GM18873 (cell line): ENCODE results near the gene OPHN1.
"Not testable (repeated sequence)": the region's sequence is repeated elsewhere in the genome, so short reads cannot be mapped to it uniquely, and the experiment has no call there.

ENCODE experiments used
- ATAC-seq: cut with Tn5 transposase; IDR thresholded peaks from one replicate; pipeline ENCODE4 v1.9.1; 2021; ENCODE audit warnings: mild to moderate bottlenecking, moderate library complexity, moderate number of reproducible peaks; ENCODE audit not compliant: unreplicated experiment, low FRiP score

Gene OPHN1

DNA sequence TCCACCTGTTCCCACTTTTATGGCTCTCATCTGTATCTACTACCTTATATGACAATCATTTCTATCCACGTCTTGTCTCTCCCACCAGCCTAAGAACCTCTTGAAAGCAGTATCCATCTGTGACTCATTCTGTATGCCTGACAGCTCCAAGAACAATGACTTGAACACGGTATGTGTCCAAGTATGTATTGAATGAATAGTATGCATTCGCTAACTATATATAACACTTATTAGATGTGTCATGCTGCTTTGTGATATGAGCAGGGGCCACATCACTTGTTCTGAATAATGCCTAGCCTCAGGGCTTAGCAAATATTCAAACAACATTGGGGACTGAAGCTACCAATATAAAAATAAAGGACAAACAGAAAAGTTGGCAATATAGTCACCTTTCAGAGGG lies 4.9 kb downstream of the OPHN1 start:
- no peak for ATAC-seq

DNA sequence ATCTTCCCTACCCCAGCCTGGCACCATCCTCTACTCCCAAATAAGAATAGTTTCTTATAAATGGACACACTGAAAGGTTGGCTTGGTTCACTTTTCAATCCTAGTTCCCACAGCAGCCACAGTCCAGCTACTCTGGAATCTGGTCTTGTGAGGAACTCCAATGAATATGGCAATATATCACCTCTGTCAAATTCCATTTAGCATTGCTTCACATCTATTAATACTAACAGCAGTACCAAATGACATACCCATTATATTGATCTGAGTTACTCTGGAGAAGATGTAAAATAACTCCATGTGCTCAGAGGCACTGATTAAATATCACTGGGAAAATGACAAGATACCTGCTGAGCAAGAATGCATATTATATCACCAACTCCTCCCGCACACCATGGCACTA lies 8.6 kb downstream of the OPHN1 start:
- ATAC-seq, result no peak

DNA sequence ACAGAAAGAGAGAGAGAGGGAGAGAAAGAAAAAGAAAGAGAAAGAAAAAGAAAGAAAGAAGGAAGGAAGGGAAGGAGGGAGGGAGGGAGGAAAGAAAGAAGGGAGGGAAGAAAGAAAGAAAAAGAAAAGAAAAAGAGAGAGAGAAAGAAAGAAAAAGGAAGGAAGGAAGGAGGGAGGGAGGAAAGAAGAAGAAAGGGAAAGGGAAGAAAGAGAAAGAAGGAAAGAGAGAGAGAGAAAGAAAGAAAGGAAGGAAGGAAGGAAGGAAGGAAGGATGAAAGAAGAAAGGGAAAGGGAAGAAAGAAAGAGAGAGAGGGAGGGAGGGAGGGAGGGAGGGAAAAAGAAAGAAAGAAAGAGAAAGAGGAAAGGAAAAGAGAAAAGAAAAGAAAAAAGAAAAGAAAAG lies 10.8 kb downstream of the OPHN1 start:
- no peak for ATAC-seq

DNA sequence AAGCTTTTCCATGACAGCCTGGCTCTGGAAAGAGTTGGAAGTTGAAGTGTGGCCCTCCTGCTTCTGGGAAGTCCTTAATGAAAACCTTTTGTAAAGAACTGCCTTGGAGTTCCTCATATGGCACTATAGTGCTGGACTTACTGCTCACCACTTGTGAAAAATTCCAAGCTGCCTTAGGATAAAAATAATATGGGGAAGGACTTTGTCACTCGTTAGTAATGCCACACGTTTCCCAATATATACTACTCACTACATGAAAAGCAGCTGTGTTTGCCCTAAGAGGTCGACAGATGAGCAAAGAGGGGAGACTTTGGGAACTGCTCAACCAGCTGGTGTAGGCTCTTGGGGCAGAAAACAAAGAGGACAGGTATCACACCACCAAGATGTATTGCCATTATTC lies 11.7 kb downstream of the OPHN1 start:
- no peak for ATAC-seq

GRCh38 chrX:68420559-68420958 lies 12.7 kb downstream of the OPHN1 start:
- ATAC-seq, result no peak

DNA sequence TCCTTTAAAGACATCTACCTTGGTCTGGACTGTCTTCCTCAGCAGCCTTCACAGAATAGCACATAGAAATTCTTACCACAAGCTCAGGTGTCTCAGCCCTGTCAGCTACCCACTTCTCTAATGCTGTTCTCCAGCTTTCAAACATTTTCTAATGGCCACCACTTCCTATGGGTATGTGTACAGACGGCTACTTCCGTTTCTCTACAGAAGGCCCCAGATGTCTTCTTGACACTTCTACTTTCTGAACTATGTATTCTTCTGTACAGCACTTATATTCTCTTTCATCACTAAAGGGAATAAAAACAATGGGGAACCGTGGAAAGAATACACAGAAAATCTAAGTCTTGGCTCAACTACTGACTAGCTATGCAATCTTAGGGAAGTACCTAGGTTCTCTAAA lies 13.3 kb downstream of the OPHN1 start:
- ATAC-seq, result no peak

- no peak for ATAC-seq
Measured at GRCh38 chrX:68417651-68418050, 15.6 kb downstream of the OPHN1 start.

- ATAC-seq, result no peak
Measured at GRCh38 chrX:68416592-68416991, 16.7 kb downstream of the OPHN1 start.

DNA sequence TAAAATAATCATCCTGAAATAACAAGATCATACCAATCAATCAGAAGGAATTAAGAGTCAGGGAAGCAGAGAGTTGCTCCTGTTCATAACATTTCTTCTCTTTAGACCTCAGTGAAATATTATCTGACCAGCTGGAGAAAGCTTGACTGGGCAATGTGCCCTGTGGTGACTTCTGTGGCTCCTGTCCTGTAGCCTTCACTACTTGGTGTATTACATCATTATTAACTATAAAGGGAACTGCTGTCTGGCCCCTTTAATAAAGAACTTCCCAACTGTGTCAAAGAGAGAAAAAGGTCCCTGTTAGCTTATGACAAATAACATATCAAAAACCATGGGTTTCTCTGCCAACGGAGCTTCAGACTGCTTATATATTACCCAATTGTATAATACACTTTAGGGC lies 18.0 kb downstream of the OPHN1 start:
- no peak for ATAC-seq

DNA sequence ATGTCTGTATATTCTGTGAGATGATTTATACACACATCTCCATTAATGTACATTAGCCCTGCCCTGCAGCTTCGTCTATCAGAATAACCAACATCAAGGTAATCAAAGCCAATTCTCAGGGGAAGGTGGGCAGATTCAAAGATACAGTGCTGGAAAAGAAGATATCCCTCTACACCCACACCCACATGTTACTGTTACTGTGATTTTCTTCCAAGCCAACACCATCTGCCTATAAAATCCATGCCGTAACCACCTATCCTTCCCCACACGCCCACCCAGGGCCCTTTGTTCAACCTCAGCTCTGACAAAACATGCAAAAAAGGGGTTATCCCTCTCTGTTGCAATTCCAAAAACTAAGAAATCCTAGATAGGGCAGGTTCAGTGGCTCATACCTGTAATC lies 20.0 kb downstream of the OPHN1 start:
- no peak for ATAC-seq

- ATAC-seq, result no peak
Measured at GRCh38 chrX:68411729-68412128, 21.6 kb downstream of the OPHN1 start.

GRCh38 chrX:68409194-68409593 lies 24.1 kb downstream of the OPHN1 start:
- no peak for ATAC-seq

- no peak for ATAC-seq
Measured at GRCh38 chrX:68403522-68403921, 29.8 kb downstream of the OPHN1 start.

DNA sequence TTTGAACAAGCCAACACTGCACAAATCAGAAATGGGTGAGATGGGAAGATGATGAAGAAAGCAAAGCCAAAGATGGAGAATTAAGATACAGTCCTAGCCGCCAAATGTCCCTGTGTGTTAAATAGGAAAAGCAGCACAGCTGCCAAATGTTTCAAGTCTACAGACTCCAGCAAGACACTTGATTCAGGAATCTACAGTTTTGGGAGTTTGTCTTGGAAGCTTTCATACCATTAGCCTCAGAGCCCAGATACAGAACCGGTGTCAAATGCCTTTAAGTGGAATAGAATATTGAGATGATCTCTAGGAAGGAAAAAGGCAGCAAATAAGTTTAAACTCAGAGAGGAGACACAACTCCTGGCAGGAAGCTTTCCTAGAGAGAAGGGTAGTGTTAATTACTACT lies 30.3 kb downstream of the OPHN1 start:
- no peak for ATAC-seq

GRCh38 chrX:68402094-68402493 lies 31.2 kb downstream of the OPHN1 start:
- no peak for ATAC-seq

- ATAC-seq, result no peak
Measured at GRCh38 chrX:68398291-68398690, 35.0 kb downstream of the OPHN1 start.

GRCh38 chrX:68396953-68397352 lies 36.3 kb downstream of the OPHN1 start:
- no peak for ATAC-seq

- ATAC-seq, result not testable (repeated sequence)
Measured at GRCh38 chrX:68389419-68389960, 43.8 kb downstream of the OPHN1 start.

- ATAC-seq, result no peak
Measured at GRCh38 chrX:68387776-68388175, 45.5 kb downstream of the OPHN1 start.

- ATAC-seq, result no peak
Measured at GRCh38 chrX:68383540-68383939, 49.8 kb downstream of the OPHN1 start.

- not testable (repeated sequence) for ATAC-seq
Measured at GRCh38 chrX:68377579-68377978, 55.7 kb downstream of the OPHN1 start.

DNA sequence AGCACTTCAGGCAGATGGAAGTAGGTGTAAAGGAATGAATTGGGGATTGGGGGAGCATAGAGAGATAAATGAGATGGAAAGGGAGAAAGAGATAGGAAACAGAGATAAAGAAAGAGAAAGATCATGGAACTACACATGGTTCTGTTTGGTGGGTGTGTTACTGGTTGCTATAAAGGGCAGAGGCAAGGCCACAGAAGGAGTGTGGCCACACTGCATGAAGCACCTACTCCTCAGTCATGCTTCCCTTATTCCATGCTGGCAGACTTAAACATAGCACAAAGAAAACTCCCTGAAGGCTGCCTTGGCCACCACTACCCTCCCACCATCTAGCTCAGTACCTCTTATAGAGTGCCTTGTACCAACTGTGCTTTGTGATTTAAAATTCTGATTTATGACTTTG lies 56.9 kb downstream of the OPHN1 start:
- ATAC-seq, result no peak

DNA sequence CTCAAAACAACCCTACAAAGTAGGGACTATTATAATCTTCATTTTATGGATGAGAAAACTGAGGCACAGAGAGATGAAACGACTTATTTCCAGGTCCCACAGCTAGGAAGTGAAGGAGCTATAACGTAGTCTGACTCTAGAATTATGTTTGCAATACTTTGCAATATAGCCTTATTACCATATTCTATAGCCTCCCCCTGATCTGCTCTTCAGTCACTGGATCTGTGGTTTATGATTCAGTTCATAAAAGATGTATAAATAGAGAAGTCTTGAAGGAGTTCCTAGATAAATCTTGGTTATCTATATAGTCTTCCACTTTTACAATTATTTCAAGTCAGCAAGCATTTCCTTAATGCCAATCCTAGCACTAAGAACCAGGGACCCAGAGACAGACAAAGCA lies 57.5 kb downstream of the OPHN1 start:
- ATAC-seq, result no peak
